Activated CD4-positive, alpha-beta T cell treated with anti-CD3 and anti-CD28 coated beads, Interleukin-2, amount 50 U/mL, for 4 hours (primary cell): ENCODE results near the gene OTX1.
"Not testable (repeated sequence)": the region's sequence is repeated elsewhere in the genome, so short reads cannot be mapped to it uniquely, and the experiment has no call there.

Experiments
- DNase-seq, 2 experiments: peaks; one replicate each; pipeline ENCODE4 v3.0.0-alpha.2; 2020

OTX1 gene

GRCh38 chr2:63050334-63051041 lies at the start of gene OTX1:
OTX1 (plus strand) TSS chr2:63050830; CDS start chr2:63052991, 2,161 bp downstream.
- DNase-seq, result no peak

DNA sequence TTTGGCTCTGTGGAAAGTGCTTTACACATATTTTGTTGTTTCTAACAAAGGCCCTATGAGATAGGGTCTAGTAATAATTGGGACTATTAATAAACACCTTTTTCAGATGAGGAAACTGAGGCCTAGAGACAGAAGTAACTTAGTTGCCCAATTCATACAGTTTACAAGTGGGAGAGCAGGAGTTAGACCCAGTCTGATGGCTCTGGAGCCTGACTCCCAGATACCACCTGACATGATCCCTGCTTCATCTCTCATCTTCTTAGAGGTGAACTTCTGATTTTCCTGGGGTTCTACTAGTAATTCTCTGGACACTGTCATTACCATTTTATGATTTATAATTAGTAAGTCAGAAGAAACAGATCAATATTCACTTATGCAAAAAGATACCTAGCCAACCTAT lies 49.1 kb upstream of the OTX1 start:
- DNase-seq, result no peak

GRCh38 chr2:63003351-63003750 lies 47.3 kb upstream of the OTX1 start:
- DNase-seq, result no peak

DNA sequence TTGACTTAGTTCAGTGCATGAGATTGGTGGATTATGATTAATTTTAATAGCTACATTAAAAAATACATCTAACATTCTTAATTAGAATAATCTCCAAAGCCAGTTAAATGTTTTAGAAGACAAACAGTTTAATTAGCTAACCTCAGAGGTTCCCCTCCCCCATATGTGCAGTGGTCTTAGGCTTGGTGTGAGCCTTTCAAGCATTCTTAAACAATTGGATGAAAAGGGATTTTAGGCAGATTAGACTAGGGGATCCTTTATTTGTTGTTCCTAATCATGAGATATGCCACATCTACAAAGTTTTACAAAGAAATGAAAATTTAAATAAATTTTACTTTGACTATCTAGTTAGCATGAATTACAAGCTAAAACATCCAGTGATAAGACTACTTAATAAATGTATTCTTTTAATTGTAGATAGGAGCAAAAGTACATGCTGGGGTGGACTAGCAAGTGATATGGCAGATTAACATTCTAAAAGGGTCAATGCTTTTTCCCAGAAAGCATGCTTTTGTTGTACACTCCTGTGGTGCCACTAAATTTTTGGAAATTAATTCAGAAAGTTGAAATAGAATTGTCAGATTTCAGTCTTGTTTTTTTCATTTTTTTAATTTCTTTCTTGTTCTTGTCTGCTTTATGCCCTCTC lies 42.7 kb upstream of the OTX1 start:
- DNase-seq, result no peak

DNA sequence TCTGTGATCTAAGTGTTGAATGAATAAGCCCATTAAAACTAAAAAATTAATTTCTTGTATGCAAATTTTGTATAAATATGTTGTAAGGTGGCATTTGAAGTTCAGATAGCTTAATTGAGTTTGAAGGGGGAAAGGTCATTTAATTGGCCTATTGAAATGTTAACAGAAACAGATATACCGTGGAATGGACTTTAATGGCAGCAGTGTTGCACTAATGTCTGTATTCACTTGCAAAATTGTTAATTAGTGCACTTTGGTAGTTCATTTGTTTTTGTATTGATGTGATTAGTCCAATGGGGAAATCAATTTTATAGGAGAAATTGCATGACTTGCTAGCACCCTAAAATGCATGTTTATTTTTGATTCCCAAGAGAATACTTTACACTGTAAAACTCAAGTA lies 41.8 kb upstream of the OTX1 start:
- DNase-seq, result no peak

DNA sequence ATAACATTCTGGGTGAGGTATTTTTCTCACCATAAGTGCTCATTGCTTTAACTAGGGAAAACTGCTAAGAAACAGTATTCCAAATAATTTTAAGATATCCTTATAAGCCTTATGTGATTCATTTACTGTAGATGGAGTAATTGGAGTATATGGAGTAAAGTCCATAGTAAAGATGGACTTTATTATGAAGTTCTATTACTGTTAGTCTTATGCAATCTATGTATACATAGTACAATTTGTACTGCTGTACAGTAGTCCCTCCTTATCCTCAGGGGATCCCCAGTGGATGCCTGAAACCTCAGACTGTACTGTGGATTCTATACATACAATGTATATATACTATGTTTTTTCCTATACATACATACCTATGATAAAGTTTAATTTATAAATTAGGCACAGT lies 41.1 kb upstream of the OTX1 start:
- no peak for DNase-seq

DNA sequence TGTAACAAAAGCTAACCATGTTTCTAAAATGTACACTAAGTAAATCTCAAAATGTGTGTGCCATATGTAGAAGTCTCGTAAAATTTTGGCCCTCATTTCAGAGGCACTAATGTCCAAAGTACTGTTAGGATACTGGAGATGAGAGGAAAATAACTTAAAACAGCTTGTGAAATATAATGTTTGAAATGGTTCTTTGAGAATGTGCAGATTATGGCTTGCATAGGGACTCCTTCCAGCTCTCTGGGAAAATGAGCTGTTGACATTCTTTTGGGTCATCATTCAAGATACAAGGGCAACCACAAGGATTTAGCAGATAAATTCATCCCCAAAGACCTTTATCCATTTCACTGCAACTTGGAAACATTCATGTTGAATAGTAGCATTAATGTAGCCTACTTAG lies 38.1 kb upstream of the OTX1 start:
- DNase-seq, result no peak

DNA sequence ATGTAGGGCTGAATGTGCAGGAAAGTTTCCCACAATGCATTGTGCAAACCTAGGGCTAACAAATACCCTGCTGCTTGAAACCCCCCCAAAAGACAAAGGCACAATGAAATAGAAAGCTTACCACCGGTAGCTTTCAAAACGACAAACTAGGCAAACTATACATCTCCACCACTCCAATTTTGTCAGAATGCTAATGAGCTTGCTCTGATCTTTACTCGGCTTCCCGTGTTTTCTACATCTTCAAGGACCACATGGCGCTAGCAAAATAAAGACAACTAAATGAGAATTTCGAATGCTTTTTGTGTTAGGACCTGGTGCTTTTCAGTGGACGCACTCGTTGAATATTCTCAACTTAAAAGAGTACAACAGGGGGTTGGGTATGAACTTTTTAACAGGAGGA lies 37.2 kb upstream of the OTX1 start:
- no peak for DNase-seq

DNA sequence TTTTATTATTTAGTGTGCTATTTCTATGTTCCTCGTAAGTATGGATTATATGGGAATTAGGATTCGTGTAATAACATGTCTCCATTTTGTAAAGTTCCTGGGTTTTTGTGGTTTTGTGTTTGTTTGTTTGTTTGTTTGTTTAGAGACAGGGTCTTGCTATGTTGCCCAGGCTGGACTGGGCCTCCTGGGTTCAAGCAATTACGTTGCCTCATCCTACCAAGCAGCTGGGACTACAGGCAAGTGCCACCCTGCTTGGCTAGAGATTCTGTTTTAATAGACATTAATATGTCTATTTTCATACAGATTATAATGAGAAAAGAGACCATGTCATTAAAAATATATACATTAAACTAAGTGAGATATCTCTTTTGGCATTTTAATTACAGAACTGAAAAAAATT lies 35.2 kb upstream of the OTX1 start:
- DNase-seq, result no peak

DNA sequence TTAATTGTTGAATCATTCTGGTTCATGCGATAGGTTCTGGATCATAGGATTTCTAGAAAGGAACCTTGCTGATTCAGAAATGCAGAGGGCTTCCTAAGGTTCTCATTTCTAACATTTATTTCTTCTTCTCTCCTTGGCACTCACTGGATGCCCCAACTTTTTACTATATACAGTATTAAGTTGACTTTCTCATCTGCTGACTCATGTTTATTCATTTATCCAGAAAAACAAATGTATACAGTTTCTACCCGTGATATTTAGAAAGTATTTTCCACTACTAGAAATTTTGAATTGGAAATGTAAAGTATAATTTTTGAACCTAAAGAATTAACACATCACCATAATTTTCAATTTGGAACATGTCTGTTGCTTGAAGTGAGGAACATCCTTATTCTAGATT lies 32.2 kb upstream of the OTX1 start:
- DNase-seq, result no peak

DNA sequence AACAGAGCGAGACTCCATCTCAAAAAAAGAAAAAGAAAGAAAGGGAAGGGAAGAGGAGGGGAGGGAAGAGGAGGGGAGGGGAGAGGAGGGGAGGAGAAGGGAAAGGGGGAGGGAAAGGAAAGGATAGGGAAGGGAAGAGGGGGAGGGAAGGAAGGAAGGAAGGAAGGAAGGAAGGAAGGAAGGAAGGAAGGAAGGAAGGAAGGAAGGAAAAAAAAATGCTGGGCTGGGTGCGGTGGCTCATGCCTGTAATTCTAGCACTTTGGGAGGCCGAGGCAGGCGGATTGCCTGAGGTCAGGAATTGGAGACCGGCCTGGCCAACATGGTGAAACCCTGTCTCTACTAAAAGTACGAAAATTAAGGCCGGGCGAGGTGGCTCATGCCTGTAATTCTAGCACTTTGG lies 30.9 kb upstream of the OTX1 start:
- not testable (repeated sequence) for DNase-seq

DNA sequence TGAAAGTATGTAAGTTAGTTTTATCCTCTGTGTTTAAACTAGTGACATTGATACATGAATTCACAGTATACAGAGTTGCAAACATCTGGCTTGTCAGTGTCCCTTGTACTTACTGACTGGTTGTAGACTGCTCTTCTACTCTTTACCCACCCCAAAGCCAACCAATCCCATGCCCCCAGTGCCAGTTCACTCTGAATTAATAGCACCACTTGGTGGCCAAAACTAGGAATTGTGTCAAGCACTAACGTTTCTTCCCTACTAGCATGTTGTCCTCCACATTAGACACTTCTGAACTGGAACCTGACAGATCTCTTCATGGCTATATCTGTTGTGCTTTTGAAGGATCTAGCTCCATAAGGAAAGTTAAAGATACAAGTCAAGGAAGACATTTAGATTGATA lies 27.2 kb upstream of the OTX1 start:
- no peak for DNase-seq

DNA sequence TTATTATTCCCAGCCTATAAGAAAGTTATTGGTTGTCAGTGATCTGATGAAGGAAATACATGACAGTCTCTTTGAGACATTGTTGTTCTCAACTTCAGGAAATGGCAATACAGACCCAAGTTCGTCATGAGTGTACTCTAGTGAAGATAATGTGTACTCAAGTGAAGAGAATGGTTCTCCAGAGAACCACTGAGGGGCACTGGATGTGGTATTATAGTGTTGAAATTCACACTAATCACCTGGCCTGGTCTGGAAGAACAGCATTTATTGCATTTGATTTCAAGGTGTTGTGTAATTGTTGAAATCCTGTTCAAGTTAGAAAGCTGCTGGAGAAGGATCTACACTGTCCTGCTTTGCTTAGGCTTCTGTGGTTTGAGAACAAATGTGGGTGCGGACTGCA lies 23.4 kb upstream of the OTX1 start:
- no peak for DNase-seq

- DNase-seq, result no peak
These were observed 21.6 kb upstream of the OTX1 start for GRCh38 chr2:63029058-63029457.

GRCh38 chr2:63034526-63034925 lies 16.1 kb upstream of the OTX1 start:
- no peak for DNase-seq

GRCh38 chr2:63035169-63035568 lies 15.5 kb upstream of the OTX1 start:
- no peak for DNase-seq

DNA sequence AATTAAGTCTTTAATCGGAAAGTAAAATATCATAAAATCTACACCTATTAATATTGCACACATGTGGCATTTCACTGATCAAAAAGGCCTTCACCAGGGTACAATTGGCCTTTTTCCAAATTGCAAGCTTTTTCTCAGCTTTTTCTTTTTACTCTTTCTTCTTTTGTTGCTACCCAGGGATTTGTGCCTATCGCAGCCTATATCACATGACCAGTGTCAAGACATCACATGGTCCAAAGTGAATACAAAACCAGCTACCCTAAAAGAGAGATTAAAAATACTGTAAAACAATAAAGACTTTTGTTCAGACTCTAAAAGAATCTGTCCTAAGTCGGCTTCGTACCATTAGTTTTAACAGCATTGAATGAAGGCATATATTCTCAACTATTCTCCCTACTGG lies 15.0 kb upstream of the OTX1 start:
- DNase-seq, result no peak

DNA sequence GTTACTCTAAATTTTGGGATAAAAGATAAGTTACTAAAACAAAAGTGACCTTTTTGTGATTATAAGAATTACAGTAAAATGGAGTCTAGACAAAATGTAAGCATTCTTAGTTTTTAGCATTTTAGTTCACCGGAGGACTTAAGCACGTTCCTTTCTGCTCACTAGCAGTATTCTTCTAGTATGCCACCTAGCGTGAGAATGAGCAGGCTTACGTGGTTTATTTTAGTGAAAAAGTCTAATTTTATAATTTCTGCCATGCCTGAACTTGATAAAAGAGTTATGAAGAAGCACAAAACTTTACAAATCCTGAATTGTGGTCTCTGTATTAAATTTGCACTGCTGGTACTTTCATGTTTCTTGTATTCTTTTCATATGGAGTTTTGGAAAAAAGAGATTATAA lies 12.6 kb upstream of the OTX1 start:
- no peak for DNase-seq

GRCh38 chr2:63040586-63040985 lies 10.0 kb upstream of the OTX1 start:
- no peak for DNase-seq

GRCh38 chr2:63041592-63041991 lies 9.0 kb upstream of the OTX1 start:
- DNase-seq, result no peak

DNA sequence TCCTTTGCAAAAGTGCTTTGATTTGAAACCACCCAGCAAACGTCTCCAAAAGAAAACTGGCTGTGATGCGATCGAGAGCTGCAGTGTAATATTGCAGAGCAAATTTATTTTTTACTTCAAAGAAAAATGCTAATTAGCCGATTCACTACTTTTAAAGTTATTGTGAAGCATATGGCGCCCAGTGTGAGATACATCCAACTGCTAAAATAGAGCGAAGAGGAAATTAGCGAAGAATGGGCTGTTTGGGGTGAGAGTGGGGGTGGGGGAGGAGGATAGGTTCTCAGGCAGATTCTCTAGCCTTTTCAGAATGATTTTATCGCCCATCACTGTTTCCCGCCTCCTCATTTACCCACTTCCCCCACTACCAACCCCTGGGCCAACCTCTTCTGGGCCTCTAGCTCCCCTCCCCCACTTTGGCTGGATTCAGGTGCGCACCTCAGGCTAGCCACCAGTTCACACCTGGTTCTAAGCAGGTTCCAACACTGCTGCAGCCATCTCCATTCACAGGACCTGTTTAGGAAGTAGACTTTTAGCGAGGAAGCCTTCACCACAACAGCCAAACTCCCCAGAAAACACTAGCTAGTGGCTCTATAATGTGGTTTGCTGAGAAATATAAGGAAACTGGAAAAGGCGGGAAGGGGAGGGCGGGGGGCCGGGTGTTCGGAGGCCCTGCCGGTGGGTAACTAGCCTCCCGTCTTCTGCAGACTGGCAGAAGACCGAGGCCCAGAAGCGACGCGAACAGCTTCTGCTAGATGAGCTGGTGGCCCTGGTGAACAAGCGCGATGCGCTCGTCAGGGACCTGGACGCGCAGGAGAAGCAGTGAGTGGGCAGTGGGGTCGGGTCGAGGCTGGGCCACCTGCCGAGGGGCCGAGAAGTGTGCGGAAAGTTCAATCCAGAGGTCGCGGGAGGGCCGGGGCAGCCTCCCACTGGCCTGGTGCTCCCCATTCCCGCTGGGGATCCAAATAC lies 6.0 kb upstream of the OTX1 start:
- DNase-seq, result no peak

- DNase-seq, result no peak
These were observed 4.1 kb upstream of the OTX1 start for GRCh38 chr2:63046552-63046951.

DNA sequence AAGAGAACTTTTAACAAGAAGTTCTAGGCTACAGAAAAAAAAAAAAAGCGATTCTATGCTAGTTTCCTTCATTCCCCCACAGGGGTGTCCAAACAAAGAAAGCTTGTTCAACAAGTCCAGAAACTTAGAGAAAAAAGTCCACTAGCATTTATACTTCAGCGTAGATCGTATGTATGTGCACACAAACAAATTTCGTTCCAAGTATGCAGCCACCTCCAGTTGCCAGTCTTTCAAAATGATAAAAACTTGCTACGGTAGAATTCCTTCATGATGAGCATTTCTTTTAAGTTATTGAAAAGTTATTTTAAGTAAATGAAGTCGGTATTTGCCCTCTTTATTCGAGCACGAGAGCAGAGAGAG lies 3.7 kb upstream of the OTX1 start:
- DNase-seq, result no peak
